ENCODE data around the gene GALNT10. TPM values are rescaled to one million over a fixed set of nuclear protein-coding genes. Genes with fewer than 3 reads are reported as not detected.

GALNT10 gene
- total and polyA plus RNA-seq, 2 of the 8 experiments (the other 6 are each of a cell fraction or from before 2014, with no cell fraction given): 4.6 to 15.5 TPM

GRCh38 chr5:154220625-154221024 is 30.1 kb downstream of the GALNT10 start:
- H3K4me1 ChIP-seq (replicated peaks in 1 of 4; ENCODE audit: control insufficient read depth in 3 of 4, insufficient read depth in 4 of 4, low read length in 3 of 4): peaks cover 4 to 20% (median 9%) of the 10 kb centered on the region in 4 experiments
- no peaks in the 10 kb centered on the region for H3K27me3 ChIP-seq (replicated peaks in 1 of 4; ENCODE audit: control insufficient read depth in 3 of 4, extremely low read depth in 1 of 4, insufficient read depth in 3 of 4, low read length in 3 of 4)
- H3K56ac ChIP-seq (replicated peaks; ENCODE audit: insufficient read length, low read depth, low read length): no peak overlapping the region
- no peak overlapping the region for H4K91ac ChIP-seq (replicated peaks; ENCODE audit: insufficient read length, low read length)
- H2BK5ac ChIP-seq (ENCODE audit: low read depth, low read length): 0 out of 2 replicates have a peak overlapping the region, but pooled peaks have one; percentile 11
- H3K4me3 ChIP-seq (ENCODE audit: extremely low read depth in 1 of 4, insufficient read depth in 2 of 4, low read depth in 3 of 4, low read length in 4 of 4): no peak overlapping the region
- TF ChIP-seq KDM5A (IDR thresholded peaks at IDR 0.05; ENCODE audit: low read length) (no peak), EGR1 (IDR thresholded peaks at IDR 0.05; ENCODE audit: borderline replicate concordance, low read depth, low read length) (no peak), CHD1 (IDR thresholded peaks at IDR 0.05; ENCODE audit: low read depth, low read length) (no peak), SIN3A (conservative IDR thresholded peaks at IDR 0.05 in 1 of 2, IDR thresholded peaks at IDR 0.05 in 1 of 2; ENCODE audit: low read depth in 1 of 2, low read length in 2 of 2) (no peak), TEAD4 (IDR thresholded peaks at IDR 0.05; ENCODE audit: low read depth, low read length) (no peak), MAFK (IDR thresholded peaks at IDR 0.05; ENCODE audit: low read depth, low read length) (no peak), ATF2 (IDR thresholded peaks at IDR 0.05; ENCODE audit: low read length) (no peak), POLR2AphosphoS5 (IDR thresholded peaks at IDR 0.05; ENCODE audit: low read depth, low read length) (no peak), EZH2 (IDR thresholded peaks at IDR 0.05; ENCODE audit: low read depth, low read length, severe bottlenecking) (no peak), SUZ12 (IDR thresholded peaks at IDR 0.05; ENCODE audit: low read length) (no peak)
- H2BK120ac ChIP-seq (replicated peaks; ENCODE audit: low read depth, low read length): no peak overlapping the region
- H3K23ac ChIP-seq (ENCODE audit: insufficient read length): no peak overlapping the region
- no peak overlapping the region for H4K8ac ChIP-seq (ENCODE audit: extremely low read depth, insufficient read depth, low read length)
- H3K27ac ChIP-seq (ENCODE audit: low read depth, low read length): no peak overlapping the region
- H4K20me1 ChIP-seq (replicated peaks in 1 of 2; ENCODE audit: control insufficient read depth in 1 of 2, insufficient read depth in 2 of 2, low read length in 2 of 2): no peaks in the 10 kb centered on the region
- peak overlapping the region; percentile 72; the same call in 1 of the 2 replicates for H3K18ac ChIP-seq (ENCODE audit: extremely low read depth, low read length)
- no peak overlapping the region for H3K4ac ChIP-seq (replicated peaks; ENCODE audit: insufficient read length, low read depth, low read length)
- H3K9ac ChIP-seq (replicated peaks in 1 of 4; ENCODE audit: extremely low read depth in 1 of 4, low read depth in 3 of 4, low read length in 3 of 4): no peak overlapping the region
- DNase-seq (ENCODE audit: low read depth in 1 of 2, low spot score in 2 of 2) (no peak), FAIRE-seq (no peak)
- H3K36me3 ChIP-seq (ENCODE audit: control insufficient read depth in 2 of 4, insufficient read depth in 4 of 4, low read length in 3 of 4): no peaks in the 10 kb centered on the region
- H3K23me2 ChIP-seq (ENCODE audit: low read depth, low read length): no peaks in the 10 kb centered on the region
- no peaks in the 10 kb centered on the region for H3K79me1 ChIP-seq (ENCODE audit: low read depth, low read length)
- H2BK15ac ChIP-seq (ENCODE audit: low read length): peak overlapping the region; percentile 31; the same call in 1 of the 2 replicates
- no peaks in the 10 kb centered on the region for H3K79me2 ChIP-seq (ENCODE audit: control insufficient read depth in 1 of 2, insufficient read depth in 2 of 2, low read length in 2 of 2)
- peak overlapping the region; percentile 52; the same call in 1 of the 2 replicates for H2BK20ac ChIP-seq (ENCODE audit: low read length)
- no peak overlapping the region for H3K14ac ChIP-seq (ENCODE audit: insufficient read length)
- H3K4me2 ChIP-seq (ENCODE audit: insufficient read depth in 1 of 2, low read depth in 2 of 2, low read length in 2 of 2): no peak overlapping the region
- no peak overlapping the region for H4K5ac ChIP-seq (ENCODE audit: insufficient read length, low read depth, low read length)
- POLR2A ChIA-PET (ENCODE audit: partially characterized antibody): no interaction called here
- H2BK12ac ChIP-seq (ENCODE audit: low read depth, low read length): peak overlapping the region; percentile 41; the same call in 1 of the 2 replicates
- no peak overlapping the region for H2AFZ ChIP-seq (ENCODE audit: low read length)
- peak overlapping the region; percentile 69; the same call in 1 of the 2 replicates for H2AK5ac ChIP-seq (ENCODE audit: low read depth, low read length)
- CTCF ChIA-PET (ENCODE audit: partially characterized antibody): interaction anchor here (1.0 to 1.7 kb wide), 4 partner anchors 23 to 161 kb away, joined by 3 to 13 read pairs (median 3); no protein-coding TSS in a partner anchor
- no peaks in the 10 kb centered on the region for H3K9me3 ChIP-seq (ENCODE audit: insufficient read depth in 2 of 2, low read depth in 1 of 2, low read length in 1 of 2)
